SK-N-MC (cell line): ENCODE results near the gene NECAB3.

Experiments
- EZH2 ChIP-seq: fragments of 200-600 bp; sonication (generic); IDR thresholded peaks from one replicate; pipeline ENCODE4 v1.6.1; 2017; ENCODE audit warnings: antibody characterized with exemption
- FOXP2 ChIP-seq: optimal IDR thresholded peaks from 2 replicates; pipeline ENCODE3; 2011; ENCODE audit warnings: mild to moderate bottlenecking, moderate library complexity; ENCODE audit not compliant: insufficient read depth; ENCODE audit errors: extremely low read length, control extremely low read depth
- POLR2AphosphoS5 ChIP-seq: IDR thresholded peaks from 2 replicates; pipeline ENCODE4 v1.6.1; 2012; ENCODE audit warnings: mild to moderate bottlenecking, low read depth, low read length, borderline replicate concordance

GRCh38 chr20:33612001-33612400, 62.2 kb downstream of the NECAB3 start:
- TF ChIP-seq POLR2AphosphoS5 (no peak), EZH2 (no peak), FOXP2 (no peak)
